Nephron progenitor cell (in vitro differentiated cells): ENCODE data around the gene ZBTB45.

Experiments
- DNase-seq: peaks from one replicate; pipeline ENCODE4 v3.0.0; 2021
- H3K27ac Mint-ChIP-seq: 2 replicates; pipeline ENCODE4 v1.8.0; 2021; ENCODE audit warnings: mild to moderate bottlenecking, moderate library complexity, mixed read lengths
- H3K27me3 Mint-ChIP-seq: 2 replicates; pipeline ENCODE4 v1.8.0; 2021; ENCODE audit warnings: mild to moderate bottlenecking, low read depth, mixed read lengths; ENCODE audit not compliant: poor library complexity
- H3K36me3 Mint-ChIP-seq: 2 replicates; pipeline ENCODE4 v1.8.0; 2021; ENCODE audit warnings: low read depth, mixed read lengths
- H3K4me1 Mint-ChIP-seq: 2 replicates; pipeline ENCODE4 v1.8.0; 2021; ENCODE audit warnings: mixed read lengths
- H3K4me3 Mint-ChIP-seq: 2 replicates; pipeline ENCODE4 v1.8.0; 2021; ENCODE audit warnings: mild to moderate bottlenecking, moderate library complexity, mixed read lengths
- H3K9me3 Mint-ChIP-seq: 2 replicates; pipeline ENCODE4 v1.8.0; 2021; ENCODE audit warnings: mild to moderate bottlenecking, moderate library complexity, mixed read lengths
- CTCF ChIP-seq: fragments of 200-600 bp; sonication (generic); IDR thresholded peaks from 2 replicates; pipeline ENCODE4 v1.5.0; 2021; ENCODE audit warnings: antibody characterized with exemption

The ZBTB45 gene

GRCh38 chr19:58516964-58517833 lies 2.4 kb downstream of the ZBTB45 start:
- no peak for DNase-seq
- Mint-ChIP-seq H3K27me3 (no peaks in the 10 kb centered on the region), H3K4me1 (peaks cover 58% of the 10 kb centered on the region), H3K4me3 (peak overlapping the region; percentile 56), H3K9me3 (no peaks in the 10 kb centered on the region), H3K36me3 (peaks cover 7% of the 10 kb centered on the region), H3K27ac (no peak overlapping the region)
- no peak for TF ChIP-seq CTCF

DNA sequence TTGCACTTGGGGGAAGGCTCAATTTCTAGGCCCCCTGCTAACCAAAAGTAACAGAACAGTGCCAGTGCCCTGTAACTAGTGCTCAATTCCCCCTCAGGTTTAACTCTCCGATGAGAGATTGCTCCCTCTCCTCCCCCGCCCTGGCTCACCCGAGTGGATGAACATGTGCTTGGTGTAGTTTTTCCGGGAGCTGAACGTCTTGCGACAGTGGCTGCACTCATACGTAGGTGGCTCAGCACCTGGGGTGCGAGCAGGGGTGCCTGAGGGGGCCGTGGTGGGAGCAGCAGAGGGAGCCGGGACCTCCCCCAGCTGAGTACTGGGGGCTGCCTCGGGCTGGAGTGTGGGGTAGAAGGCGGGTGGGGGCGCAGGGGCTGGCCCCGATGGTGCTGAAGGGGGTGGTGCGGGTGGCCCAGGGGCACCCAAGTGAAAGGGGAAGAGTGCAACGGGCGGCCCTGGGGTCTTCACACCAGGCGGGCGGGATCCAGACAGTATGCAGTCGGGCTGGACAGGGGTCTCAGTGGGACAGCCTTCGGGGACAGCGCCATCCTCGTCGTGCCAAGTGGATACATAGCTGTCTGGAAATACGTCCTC lies 3.3 kb downstream of the ZBTB45 start:
- DNase-seq, result no peak
- no peaks in the 10 kb centered on the region for H3K9me3 Mint-ChIP-seq
- H3K36me3 Mint-ChIP-seq, result peaks cover 7% of the 10 kb centered on the region
- H3K4me3 Mint-ChIP-seq, result peak overlapping the region; percentile 72
- no peaks in the 10 kb centered on the region for H3K27me3 Mint-ChIP-seq
- no peak for TF ChIP-seq CTCF
- H3K4me1 Mint-ChIP-seq, result peaks cover 53% of the 10 kb centered on the region
- H3K27ac Mint-ChIP-seq, result peak overlapping the region; percentile 93

DNA sequence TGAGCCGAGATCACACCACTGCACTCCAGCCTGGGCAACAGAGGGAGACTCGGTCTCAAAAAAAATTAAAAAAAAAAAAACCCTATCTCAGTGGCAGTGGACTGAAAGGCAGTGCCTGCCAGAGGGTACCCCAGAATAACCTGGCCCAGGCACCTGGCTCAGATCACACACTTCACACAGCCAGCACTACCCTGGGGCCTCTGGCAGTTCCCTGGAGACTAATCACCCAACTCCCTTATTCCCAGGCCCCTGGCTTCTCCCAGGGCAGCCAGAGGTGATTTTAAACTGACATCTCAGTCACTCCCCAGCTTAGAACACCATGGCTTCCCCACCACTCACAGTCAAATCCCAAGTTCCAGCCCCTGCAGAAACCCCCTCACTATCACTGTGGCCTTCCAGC lies 4.4 kb downstream of the ZBTB45 start:
- H3K4me3 Mint-ChIP-seq, result peak overlapping the region; percentile 72

GRCh38 chr19:58514564-58515022 lies 5.0 kb downstream of the ZBTB45 start:
- no peak for TF ChIP-seq CTCF
- Mint-ChIP-seq H3K27ac (no peak overlapping the region), H3K4me3 (peak overlapping the region; percentile 83), H3K36me3 (peaks cover 11% of the 10 kb centered on the region), H3K27me3 (peaks cover 3% of the 10 kb centered on the region), H3K4me1 (peaks cover 52% of the 10 kb centered on the region), H3K9me3 (peaks cover 3% of the 10 kb centered on the region)
- no peak for DNase-seq

More for the DNA sequence above, 4.4 kb downstream of the ZBTB45 start:
- H3K9me3 Mint-ChIP-seq, result no peaks in the 10 kb centered on the region
- no peak for DNase-seq
- H3K27me3 Mint-ChIP-seq, result no peaks in the 10 kb centered on the region
- H3K4me1 Mint-ChIP-seq, result peaks cover 51% of the 10 kb centered on the region
- no peak for TF ChIP-seq CTCF
- H3K27ac Mint-ChIP-seq, result peak overlapping the region; percentile 93
- H3K36me3 Mint-ChIP-seq, result peaks cover 7% of the 10 kb centered on the region

DNA sequence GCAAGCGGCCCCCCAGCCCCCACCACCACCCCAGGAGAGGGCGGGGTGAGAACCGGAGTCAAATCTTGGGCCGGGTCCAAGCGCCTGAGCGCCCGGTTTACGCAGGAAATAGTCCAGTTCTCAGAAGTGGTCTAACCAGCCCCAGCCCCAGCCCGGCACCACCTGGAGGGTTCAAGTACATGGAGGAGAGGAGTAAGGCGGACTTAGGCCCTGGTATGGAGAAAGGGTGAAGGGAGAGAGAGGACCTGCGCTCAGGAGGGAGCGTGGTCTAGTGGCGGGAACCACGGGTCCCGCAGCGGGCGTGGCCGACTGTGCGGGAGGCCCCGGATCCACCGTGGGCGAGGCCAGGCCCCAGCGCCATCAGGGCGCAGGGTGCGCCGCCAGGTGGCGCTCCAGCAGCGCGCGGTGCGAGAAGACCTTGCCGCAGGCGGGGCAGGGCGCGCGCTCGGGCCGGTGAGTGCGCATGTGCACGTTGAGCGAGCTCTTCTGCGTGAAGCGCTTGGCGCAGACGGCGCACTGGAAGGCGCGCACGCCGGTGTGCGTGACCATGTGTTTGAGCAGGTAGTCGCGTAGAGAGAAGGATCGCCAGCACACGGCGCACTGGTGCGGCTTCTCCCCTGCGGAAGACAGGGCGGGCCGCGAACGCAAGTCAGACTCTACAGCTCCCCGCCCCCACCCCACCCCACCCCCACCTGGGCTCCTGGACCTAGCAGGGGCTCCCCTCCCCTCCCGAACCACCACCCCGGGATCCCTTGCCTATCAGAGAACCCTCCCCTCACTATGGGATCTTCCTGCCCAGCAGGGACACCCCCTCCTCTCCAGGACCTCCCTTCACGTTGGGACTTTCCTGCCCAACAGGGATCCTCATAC lies 5.7 kb downstream of the ZBTB45 start:
- Mint-ChIP-seq H3K4me3 (peak overlapping the region; percentile 83), H3K27ac (peak overlapping the region; percentile 75), H3K36me3 (peaks cover 13% of the 10 kb centered on the region), H3K4me1 (peaks cover 50% of the 10 kb centered on the region), H3K9me3 (peaks cover 3% of the 10 kb centered on the region), H3K27me3 (peaks cover 3% of the 10 kb centered on the region)
- peak; percentile 93 for TF ChIP-seq CTCF
- DNase-seq, result peak; percentile 97
